ENCODE data around the gene GAL.

DNA sequence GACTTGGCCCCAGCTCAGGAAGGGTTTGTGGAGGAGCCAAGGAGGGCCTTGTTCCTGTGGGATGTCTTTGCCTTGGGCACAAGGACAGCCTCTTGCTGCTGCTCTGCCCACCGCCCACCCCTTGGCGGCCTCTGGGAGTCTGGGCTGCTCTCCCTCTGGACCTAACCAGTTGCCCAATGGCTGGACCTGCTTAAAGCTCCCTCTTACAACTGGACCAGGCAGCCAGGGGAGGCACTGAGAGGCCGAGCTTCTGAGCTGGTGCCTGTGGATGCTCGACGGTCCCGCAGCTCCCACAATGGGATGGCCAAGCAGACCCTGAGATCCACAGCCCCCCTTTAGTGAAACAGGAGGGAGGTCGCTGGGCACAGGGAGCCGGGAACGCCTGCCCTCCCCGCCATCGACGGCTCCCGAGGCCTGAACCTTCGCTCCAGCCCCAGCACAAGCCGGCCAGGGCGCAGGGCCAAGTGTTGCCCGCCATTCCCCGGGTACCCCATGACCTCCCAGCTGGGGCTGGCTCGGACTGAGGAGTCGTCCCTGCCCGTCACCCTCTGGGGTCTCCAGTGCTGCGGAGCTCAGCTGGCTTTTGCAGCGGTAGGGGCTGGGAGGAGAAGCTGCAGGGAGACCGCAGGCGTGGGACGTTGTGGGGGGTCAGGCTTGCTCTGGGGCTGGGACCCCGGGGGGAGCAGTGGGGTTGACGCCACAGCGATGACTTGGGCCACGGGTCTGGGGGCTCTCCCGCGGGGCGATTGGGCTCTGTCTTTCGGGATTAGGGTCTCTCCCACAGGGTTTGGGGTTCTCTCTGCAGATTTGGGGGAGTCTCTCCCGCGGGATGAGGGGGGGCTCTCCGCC is 584 bp upstream of the GAL start:
- TF ChIP-seq, protein P1, sequence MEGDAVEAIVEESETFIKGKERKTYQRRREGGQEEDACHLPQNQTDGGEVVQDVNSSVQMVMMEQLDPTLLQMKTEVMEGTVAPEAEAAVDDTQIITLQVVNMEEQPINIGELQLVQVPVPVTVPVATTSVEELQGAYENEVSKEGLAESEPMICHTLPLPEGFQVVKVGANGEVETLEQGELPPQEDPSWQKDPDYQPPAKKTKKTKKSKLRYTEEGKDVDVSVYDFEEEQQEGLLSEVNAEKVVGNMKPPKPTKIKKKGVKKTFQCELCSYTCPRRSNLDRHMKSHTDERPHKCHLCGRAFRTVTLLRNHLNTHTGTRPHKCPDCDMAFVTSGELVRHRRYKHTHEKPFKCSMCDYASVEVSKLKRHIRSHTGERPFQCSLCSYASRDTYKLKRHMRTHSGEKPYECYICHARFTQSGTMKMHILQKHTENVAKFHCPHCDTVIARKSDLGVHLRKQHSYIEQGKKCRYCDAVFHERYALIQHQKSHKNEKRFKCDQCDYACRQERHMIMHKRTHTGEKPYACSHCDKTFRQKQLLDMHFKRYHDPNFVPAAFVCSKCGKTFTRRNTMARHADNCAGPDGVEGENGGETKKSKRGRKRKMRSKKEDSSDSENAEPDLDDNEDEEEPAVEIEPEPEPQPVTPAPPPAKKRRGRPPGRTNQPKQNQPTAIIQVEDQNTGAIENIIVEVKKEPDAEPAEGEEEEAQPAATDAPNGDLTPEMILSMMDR (IDR thresholded peaks at IDR 0.05; ENCODE audit: low read length): no peak
- no peak for TF ChIP-seq EZH2 (IDR thresholded peaks at IDR 0.05; ENCODE audit: borderline replicate concordance, low read length)

Measured in OCI-LY1 (cell line).